Activated B cell treated with CpG ODN at 0.5 μM for 24 hours (primary cell): ENCODE measurements around the gene RPLP2. TPM values are rescaled to one million over a fixed set of nuclear protein-coding genes. Genes with fewer than 3 reads are reported as not detected.

Source experiments
- ATAC-seq: fragments of 200-7000 bp; cut with Tn5 transposase; one replicate; pipeline ENCODE4 v1.10.0; 2021; ENCODE audit warnings: low read depth, mild to moderate bottlenecking, moderate library complexity
- CTCF ChIA-PET: fragments of 350-600 bp; sonication (Branson Sonifier 250); formaldehyde crosslinking; loops from one replicate; lab custom pipeline; 2021; ENCODE audit warnings: antibody characterized with exemption; lab: Charles Lee
- POLR2A ChIA-PET: fragments of 350-600 bp; sonication (Branson Sonifier 250); formaldehyde crosslinking; loops from one replicate; lab custom pipeline; 2021; ENCODE audit warnings: antibody characterized with exemption; lab: Charles Lee
- DNase-seq: peaks from one replicate; pipeline ENCODE4 v3.0.0; 2022
- H3K27ac Mint-ChIP-seq: one replicate; pipeline ENCODE4 v1.8.0; 2020; ENCODE audit warnings: mixed read lengths
- H3K27me3 Mint-ChIP-seq: one replicate; pipeline ENCODE4 v1.8.0; 2021; ENCODE audit warnings: mixed read lengths
- H3K36me3 Mint-ChIP-seq: one replicate; pipeline ENCODE4 v1.8.0; 2021; ENCODE audit warnings: low read depth, mixed read lengths
- H3K4me1 Mint-ChIP-seq: one replicate; pipeline ENCODE4 v1.8.0; 2021; ENCODE audit warnings: mixed read lengths
- H3K4me3 Mint-ChIP-seq: one replicate; pipeline ENCODE4 v1.8.0; 2020; ENCODE audit warnings: mild to moderate bottlenecking, mixed read lengths
- H3K9me3 Mint-ChIP-seq: one replicate; pipeline ENCODE4 v1.8.0; 2020; ENCODE audit warnings: mixed read lengths
- intact Hi-C: fragments of 100-400 bp; cut with micrococcal nuclease; formaldehyde crosslinking; loops from one replicate; pipeline ENCODE4 v1.15.1; 2024
- total RNA-seq: library from RNA; stranded (reverse); gene quantifications from 2 replicates; pipeline ENCODE4 v1.2.3, GENCODE V29; 2022
- TF ChIP-seq, protein P1 (sequence below): fragments of 200-600 bp; IDR thresholded peaks from one replicate; pipeline ENCODE4 v1.8.0; 2022; ENCODE audit warnings: antibody characterized with exemption, mild to moderate bottlenecking

RPLP2 gene
- total RNA-seq, 1 donor from 2014 or later: 4,124 TPM

DNA sequence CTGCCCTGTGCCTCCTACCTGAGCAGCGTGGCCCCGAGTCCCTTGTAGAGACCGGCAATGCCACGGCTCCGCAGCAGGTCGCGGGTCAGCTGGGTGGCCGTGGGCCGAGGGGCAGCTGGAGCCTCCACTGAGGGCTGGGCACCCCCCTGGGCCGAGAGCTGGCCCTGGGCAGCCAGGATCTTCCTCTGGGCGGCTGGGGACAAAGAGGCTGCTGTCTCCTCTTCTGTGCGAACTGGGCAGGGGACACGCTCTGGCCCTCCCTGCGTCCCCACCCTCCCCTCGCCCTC is 17.3 kb upstream of the RPLP2 start:
- ChIA-PET POLR2A (no interaction called here), CTCF (no interaction called here)

DNA sequence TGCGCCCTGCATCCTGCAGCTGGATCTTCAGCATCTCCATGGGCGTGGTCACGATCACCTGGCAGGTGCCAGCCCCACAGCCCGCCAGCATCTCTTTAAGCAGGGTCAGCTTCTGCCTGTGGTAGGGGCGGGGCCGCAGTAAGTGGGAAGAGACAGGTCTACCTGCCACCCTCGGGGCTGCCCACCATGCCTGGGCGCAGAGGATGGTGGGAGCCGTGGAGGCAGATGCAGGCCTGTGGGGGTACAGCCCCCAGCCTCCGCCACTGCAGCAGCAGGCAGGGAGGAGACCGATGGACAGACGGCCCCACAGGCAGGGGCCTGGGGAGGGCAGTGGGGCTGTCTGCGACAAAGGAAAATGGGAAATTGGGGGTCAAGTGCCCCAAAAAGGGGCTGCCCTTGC is 16.9 kb upstream of the RPLP2 start:
- no peak overlapping the region for H3K4me3 Mint-ChIP-seq
- no peak for DNase-seq
- intact Hi-C loops: no loop called here
- peaks cover 21% of the 10 kb centered on the region for H3K36me3 Mint-ChIP-seq
- H3K27me3 Mint-ChIP-seq: peaks cover 2% of the 10 kb centered on the region
- TF ChIP-seq, protein P1, sequence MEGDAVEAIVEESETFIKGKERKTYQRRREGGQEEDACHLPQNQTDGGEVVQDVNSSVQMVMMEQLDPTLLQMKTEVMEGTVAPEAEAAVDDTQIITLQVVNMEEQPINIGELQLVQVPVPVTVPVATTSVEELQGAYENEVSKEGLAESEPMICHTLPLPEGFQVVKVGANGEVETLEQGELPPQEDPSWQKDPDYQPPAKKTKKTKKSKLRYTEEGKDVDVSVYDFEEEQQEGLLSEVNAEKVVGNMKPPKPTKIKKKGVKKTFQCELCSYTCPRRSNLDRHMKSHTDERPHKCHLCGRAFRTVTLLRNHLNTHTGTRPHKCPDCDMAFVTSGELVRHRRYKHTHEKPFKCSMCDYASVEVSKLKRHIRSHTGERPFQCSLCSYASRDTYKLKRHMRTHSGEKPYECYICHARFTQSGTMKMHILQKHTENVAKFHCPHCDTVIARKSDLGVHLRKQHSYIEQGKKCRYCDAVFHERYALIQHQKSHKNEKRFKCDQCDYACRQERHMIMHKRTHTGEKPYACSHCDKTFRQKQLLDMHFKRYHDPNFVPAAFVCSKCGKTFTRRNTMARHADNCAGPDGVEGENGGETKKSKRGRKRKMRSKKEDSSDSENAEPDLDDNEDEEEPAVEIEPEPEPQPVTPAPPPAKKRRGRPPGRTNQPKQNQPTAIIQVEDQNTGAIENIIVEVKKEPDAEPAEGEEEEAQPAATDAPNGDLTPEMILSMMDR: no peak
- peaks cover 27% of the 10 kb centered on the region for H3K4me1 Mint-ChIP-seq
- H3K9me3 Mint-ChIP-seq: no peaks in the 10 kb centered on the region
- no peak overlapping the region for H3K27ac Mint-ChIP-seq
- ATAC-seq: no peak
- CTCF ChIA-PET: no interaction called here
- POLR2A ChIA-PET: no interaction called here

More for the DNA sequence above, 17.3 kb upstream of the RPLP2 start:
- intact Hi-C loops: no loop called here
- DNase-seq (no peak), ATAC-seq (no peak)
- peaks cover 21% of the 10 kb centered on the region for H3K36me3 Mint-ChIP-seq
- no peaks in the 10 kb centered on the region for H3K9me3 Mint-ChIP-seq
- peaks cover 2% of the 10 kb centered on the region for H3K27me3 Mint-ChIP-seq
- no peak overlapping the region for H3K27ac Mint-ChIP-seq
- H3K4me1 Mint-ChIP-seq: peaks cover 27% of the 10 kb centered on the region
- TF ChIP-seq, protein P1: no peak
- no peak overlapping the region for H3K4me3 Mint-ChIP-seq

DNA sequence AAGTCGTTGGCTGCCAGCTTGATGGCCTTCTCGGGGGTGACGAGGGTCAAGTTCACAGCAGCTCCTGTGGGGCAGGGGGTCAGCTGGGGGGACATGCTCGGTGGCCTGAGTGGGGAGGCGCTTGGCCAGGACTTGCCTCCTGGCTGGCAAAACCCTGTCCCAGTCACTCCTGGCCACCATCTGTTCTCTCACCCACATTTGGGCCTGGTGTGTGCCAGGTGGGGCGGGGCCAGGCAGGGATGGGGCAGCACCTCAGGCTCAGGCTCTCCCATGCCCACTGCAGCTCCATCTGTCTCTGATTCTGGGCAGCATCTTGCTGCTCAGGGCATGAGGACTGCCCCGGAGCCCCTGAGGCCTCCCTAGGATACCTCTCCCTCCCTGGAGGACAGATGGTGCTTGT is 16.2 kb upstream of the RPLP2 start:
- Mint-ChIP-seq H3K27me3 (peaks cover 2% of the 10 kb centered on the region), H3K4me3 (no peak overlapping the region), H3K27ac (no peak overlapping the region), H3K36me3 (peaks cover 21% of the 10 kb centered on the region), H3K9me3 (no peaks in the 10 kb centered on the region), H3K4me1 (peaks cover 27% of the 10 kb centered on the region)
- ATAC-seq (no peak), DNase-seq (no peak)
- intact Hi-C loops: no loop called here
- POLR2A ChIA-PET: no interaction called here
- TF ChIP-seq, protein P1: no peak
- CTCF ChIA-PET: no interaction called here

DNA sequence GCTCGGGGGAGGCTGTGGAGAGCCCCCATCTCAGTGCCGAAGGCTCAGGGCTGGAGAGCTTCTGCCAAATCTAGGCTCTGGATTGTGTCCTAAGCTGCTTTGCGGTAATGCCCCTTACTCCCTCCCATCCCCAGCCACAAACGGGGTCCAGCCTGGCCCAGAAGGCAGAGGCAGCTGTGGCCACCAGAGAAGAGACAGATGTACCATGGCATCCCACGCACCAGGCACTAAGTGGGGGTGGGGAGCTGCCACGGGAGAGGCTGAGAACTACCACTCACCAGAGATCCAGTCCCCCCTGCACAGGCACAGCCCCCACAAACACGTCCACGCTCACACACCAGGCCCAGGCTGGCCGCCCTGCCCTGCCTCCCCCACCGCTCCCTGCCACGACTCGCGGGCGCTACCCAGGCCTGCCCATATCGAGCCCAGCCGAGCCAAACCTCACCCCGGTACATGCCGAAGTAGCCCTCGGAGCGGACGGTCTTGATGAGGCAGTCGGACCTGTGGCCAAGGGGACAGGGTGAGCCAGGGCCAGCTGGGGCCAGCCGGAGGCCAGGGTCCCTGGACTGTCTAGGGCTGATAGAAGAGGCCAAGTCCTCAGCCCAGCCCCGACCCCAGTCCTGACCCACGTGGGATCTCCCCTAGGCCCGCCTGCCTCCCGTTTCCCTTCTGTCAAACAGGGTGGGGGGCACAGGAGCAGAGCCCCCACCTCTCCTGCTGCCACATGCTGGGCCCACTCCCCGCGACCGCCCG is 15.6 kb upstream of the RPLP2 start:
- Mint-ChIP-seq H3K27me3 (no peaks in the 10 kb centered on the region), H3K4me1 (peaks cover 27% of the 10 kb centered on the region), H3K4me3 (peak overlapping the region; percentile 41), H3K9me3 (no peaks in the 10 kb centered on the region), H3K36me3 (peaks cover 21% of the 10 kb centered on the region), H3K27ac (no peak overlapping the region)
- intact Hi-C loops: no loop called here
- DNase-seq (no peak), ATAC-seq (no peak)
- POLR2A ChIA-PET: no interaction called here
- CTCF ChIA-PET: no interaction called here
- TF ChIP-seq, protein P1: no peak

DNA sequence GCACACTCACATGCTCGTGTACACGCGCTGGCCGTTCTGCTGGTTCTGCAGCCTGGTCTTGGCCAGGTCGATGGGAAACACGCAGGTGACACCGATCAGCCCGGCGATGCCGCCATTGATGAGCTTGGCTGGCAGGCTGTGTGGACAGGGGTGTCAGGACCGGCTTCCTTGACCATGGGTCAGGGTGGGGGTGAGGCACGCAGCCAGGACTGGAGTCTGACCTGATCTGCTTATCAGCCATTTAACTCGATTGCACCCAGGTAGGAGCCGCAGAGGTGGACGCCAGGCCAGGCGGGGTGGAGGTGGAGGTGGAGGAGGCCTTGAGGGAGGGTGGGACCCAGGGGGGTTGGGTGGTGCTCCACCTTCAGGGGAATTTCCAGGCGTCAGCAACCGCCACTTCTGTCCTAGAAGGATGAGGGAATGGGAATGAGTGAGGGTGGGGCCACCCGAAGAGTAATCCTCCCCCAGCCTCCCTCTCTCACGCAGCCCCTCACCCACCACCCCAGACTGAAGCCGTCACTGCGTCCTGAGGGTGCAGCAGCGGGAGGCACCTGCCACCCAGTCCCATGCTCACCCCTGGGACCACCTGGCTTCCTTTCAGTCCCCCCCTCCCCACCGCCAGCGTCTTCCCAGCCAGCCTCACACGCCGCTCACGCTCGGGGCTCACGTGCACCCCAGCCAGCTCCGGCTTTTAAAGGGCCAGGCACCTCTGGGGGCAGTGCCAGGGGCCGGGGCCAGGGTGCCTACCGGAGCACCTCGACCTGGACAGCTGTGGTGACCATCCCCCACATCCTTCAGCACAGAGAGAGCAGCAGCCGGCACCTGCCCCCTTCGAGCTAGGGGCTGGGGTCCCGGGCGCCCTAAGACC is 14.8 kb upstream of the RPLP2 start:
- ATAC-seq (no peak), DNase-seq (no peak)
- Mint-ChIP-seq H3K27ac (no peak overlapping the region), H3K36me3 (peaks cover 21% of the 10 kb centered on the region), H3K4me1 (peaks cover 22% of the 10 kb centered on the region), H3K9me3 (no peaks in the 10 kb centered on the region), H3K4me3 (peak overlapping the region; percentile 58), H3K27me3 (no peaks in the 10 kb centered on the region)
- ChIA-PET CTCF (no interaction called here), POLR2A (interaction anchor here (1.1 to 3.8 kb wide), 7 partner anchors 14 to 98 kb away, joined by 4 to 37 read pairs (median 15); partner anchors contain the start of genes GATD1, PNPLA2, POLR2L and RPLP2)
- intact Hi-C loops: loop anchor here (5.0 kb wide), 2 partner anchors 37 to 727 kb away; partner anchors contain the start of gene CD151
- TF ChIP-seq, protein P1: no peak
